Activated CD4-positive, alpha-beta T cell treated with anti-CD3 and anti-CD28 coated beads for 36 hours (primary cell): ENCODE measurements around the gene NOVA2. TPM values are rescaled to one million over a fixed set of nuclear protein-coding genes. Genes with fewer than 3 reads are reported as not detected.

Experiments
- ATAC-seq: fragments of 200-7000 bp; cut with Tn5 transposase; one replicate; pipeline ENCODE4 v1.10.0; 2021; ENCODE audit warnings: mild to moderate bottlenecking, moderate library complexity
- CTCF ChIA-PET: fragments of 350-600 bp; sonication (Branson Sonifier 250); formaldehyde crosslinking; loops from one replicate; lab custom pipeline; 2021; ENCODE audit warnings: antibody characterized with exemption; lab: Charles Lee
- POLR2A ChIA-PET: fragments of 350-600 bp; sonication (Branson Sonifier 250); formaldehyde crosslinking; loops from one replicate; lab custom pipeline; 2021; ENCODE audit warnings: antibody characterized with exemption, inconsistent platforms; lab: Charles Lee
- DNase-seq: peaks from one replicate; pipeline ENCODE4 v3.0.0-alpha.2; 2020
- H3K27ac Mint-ChIP-seq: one replicate; pipeline ENCODE4 v1.8.0; 2021; ENCODE audit warnings: mixed read lengths
- H3K27me3 Mint-ChIP-seq: one replicate; pipeline ENCODE4 v1.8.0; 2021; ENCODE audit warnings: mixed read lengths
- H3K36me3 Mint-ChIP-seq: one replicate; pipeline ENCODE4 v1.8.0; 2021; ENCODE audit warnings: low read depth, mixed read lengths
- H3K4me1 Mint-ChIP-seq: one replicate; pipeline ENCODE4 v1.8.0; 2021; ENCODE audit warnings: mixed read lengths
- H3K4me3 Mint-ChIP-seq: one replicate; pipeline ENCODE4 v1.8.0; 2021; ENCODE audit warnings: mild to moderate bottlenecking, moderate library complexity, mixed read lengths
- H3K9me3 Mint-ChIP-seq: one replicate; pipeline ENCODE4 v1.8.0; 2021; ENCODE audit warnings: low read depth, mixed read lengths
- intact Hi-C, 2 experiments: fragments of 100-400 bp; cut with DNase I in 1 of 2; cut with micrococcal nuclease in 1 of 2; formaldehyde crosslinking; loops; one replicate each; pipeline versions ENCODE4 v1.14.2 to v1.15.1; 2022 to 2024; cut with DNase I, micrococcal nuclease
- total RNA-seq, 2 experiments: library from RNA; stranded (reverse); gene quantifications; one replicate each; pipeline ENCODE4 v1.2.3, GENCODE V29; 2021

Gene NOVA2
- total RNA-seq, 2 experiments from 2014 or later: 0.02 to 0.09 TPM

- H3K4me1 Mint-ChIP-seq: peaks cover 16% of the 10 kb centered on the region
- H3K4me3 Mint-ChIP-seq: peak overlapping the region; percentile 36
- H3K9me3 Mint-ChIP-seq: no peaks in the 10 kb centered on the region
- ChIA-PET CTCF (interaction anchor here (0.6 to 2.4 kb wide), 18 partner anchors 8 to 229 kb away, joined by 3 to 10 read pairs (median 4); partner anchors contain the start of genes CCDC61 and IRF2BP1), POLR2A (interaction anchor here (0.5 kb wide), 1 partner anchor 131 kb away, joined by 3 read pairs; the partner anchor contains the start of gene IGFL2)
- intact Hi-C loops: loop anchor here (2.0 to 10.0 kb wide), 2 partner anchors 200 to 202 kb away; partner anchors contain the start of gene RSPH6A (in 1 of the 2)
- DNase-seq (no peak), ATAC-seq (no peak)
- H3K27me3 Mint-ChIP-seq: peaks cover 16% of the 10 kb centered on the region
- H3K36me3 Mint-ChIP-seq: peaks cover 9% of the 10 kb centered on the region
- H3K27ac Mint-ChIP-seq: no peak overlapping the region
These were observed 43.4 kb upstream of the NOVA2 start for GRCh38 chr19:46017095-46017429.

- Mint-ChIP-seq H3K36me3 (peaks cover 9% of the 10 kb centered on the region), H3K27me3 (peaks cover 14% of the 10 kb centered on the region), H3K4me3 (peak overlapping the region; percentile 66), H3K27ac (no peak overlapping the region), H3K4me1 (peaks cover 16% of the 10 kb centered on the region), H3K9me3 (no peaks in the 10 kb centered on the region)
- peak; percentile 90 for DNase-seq
- ChIA-PET POLR2A (interaction anchor here (0.5 kb wide), 1 partner anchor 131 kb away, joined by 3 read pairs; the partner anchor contains the start of gene IGFL2), CTCF (interaction anchor here (0.6 to 2.4 kb wide), 18 partner anchors 8 to 228 kb away, joined by 3 to 10 read pairs (median 4); partner anchors contain the start of genes CCDC61 and IRF2BP1)
- intact Hi-C loops: loop anchor here (1.0 to 10.0 kb wide), 9 partner anchors 15 to 247 kb away; partner anchors contain the start of genes CCDC61 (in 1 of the 2), DMWD (in 1 of the 2), MYPOP (in 1 of the 2) and RSPH6A (in 1 of the 2)
- peak; percentile 73 for ATAC-seq
These were observed 42.9 kb upstream of the NOVA2 start for GRCh38 chr19:46016426-46017094.

- ATAC-seq (peak; percentile 37), DNase-seq (peak; percentile 68)
- POLR2A ChIA-PET: interaction anchor here (0.9 kb wide), 1 partner anchor 13 kb away, joined by 4 read pairs; no protein-coding TSS in a partner anchor
- intact Hi-C loops: loop anchor here (1.0 to 10.0 kb wide), 9 partner anchors 15 to 247 kb away; partner anchors contain the start of genes CCDC61 (in 1 of the 2), DMWD (in 1 of the 2), MYPOP (in 1 of the 2) and RSPH6A (in 1 of the 2)
- H3K27ac Mint-ChIP-seq: no peak overlapping the region
- peaks cover 14% of the 10 kb centered on the region for H3K27me3 Mint-ChIP-seq
- H3K36me3 Mint-ChIP-seq: peaks cover 9% of the 10 kb centered on the region
- H3K9me3 Mint-ChIP-seq: no peaks in the 10 kb centered on the region
- peak overlapping the region; percentile 66 for H3K4me3 Mint-ChIP-seq
- CTCF ChIA-PET: interaction anchor here (0.6 to 2.4 kb wide), 9 partner anchors 13 to 1797 kb away, joined by 3 to 10 read pairs (median 4); partner anchors contain the start of genes CCDC61 and IRF2BP1
- peaks cover 16% of the 10 kb centered on the region for H3K4me1 Mint-ChIP-seq
These were observed 42.2 kb upstream of the NOVA2 start for GRCh38 chr19:46015687-46016425.

- peak overlapping the region; percentile 58 for H3K4me3 Mint-ChIP-seq
- H3K4me1 Mint-ChIP-seq: peaks cover 16% of the 10 kb centered on the region
- H3K27me3 Mint-ChIP-seq: peaks cover 14% of the 10 kb centered on the region
- H3K9me3 Mint-ChIP-seq: no peaks in the 10 kb centered on the region
- ATAC-seq (peak; percentile 73), DNase-seq (peak; percentile 86)
- CTCF ChIA-PET: interaction anchor here (0.6 to 0.7 kb wide), 2 partner anchors 11 to 1798 kb away, joined by 3 to 4 read pairs; no protein-coding TSS in a partner anchor
- POLR2A ChIA-PET: interaction anchor here (0.9 kb wide), 1 partner anchor 14 kb away, joined by 4 read pairs; no protein-coding TSS in a partner anchor
- no peak overlapping the region for H3K27ac Mint-ChIP-seq
- H3K36me3 Mint-ChIP-seq: peaks cover 12% of the 10 kb centered on the region
- intact Hi-C loops: loop anchor here in 1 of 2 experiments (10.0 kb wide), 1 partner anchor 200 kb away; the partner anchor contains the start of gene RSPH6A
These were observed 41.4 kb upstream of the NOVA2 start for GRCh38 chr19:46014941-46015686.

GRCh38 chr19:46014534-46014933 lies 40.9 kb upstream of the NOVA2 start:
- Mint-ChIP-seq H3K27ac (no peak overlapping the region), H3K27me3 (peaks cover 14% of the 10 kb centered on the region), H3K9me3 (no peaks in the 10 kb centered on the region), H3K4me3 (no peak overlapping the region), H3K36me3 (peaks cover 16% of the 10 kb centered on the region), H3K4me1 (peaks cover 16% of the 10 kb centered on the region)
- ChIA-PET POLR2A (no interaction called here), CTCF (interaction anchor here (0.7 kb wide), 1 partner anchor 12 kb away, joined by 4 read pairs; no protein-coding TSS in a partner anchor)
- ATAC-seq (no peak), DNase-seq (no peak)
- intact Hi-C loops: loop anchor here in 1 of 2 experiments (10.0 kb wide), 1 partner anchor 200 kb away; the partner anchor contains the start of gene RSPH6A

- Mint-ChIP-seq H3K27me3 (peaks cover 6% of the 10 kb centered on the region), H3K4me1 (peaks cover 5% of the 10 kb centered on the region), H3K9me3 (no peaks in the 10 kb centered on the region), H3K27ac (no peak overlapping the region), H3K4me3 (no peak overlapping the region), H3K36me3 (peaks cover 19% of the 10 kb centered on the region)
- DNase-seq: peak; percentile 80
- ChIA-PET POLR2A (no interaction called here), CTCF (interaction anchor here (0.6 to 2.0 kb wide), 12 partner anchors 8 to 255 kb away, joined by 3 to 8 read pairs (median 4); partner anchors contain the start of gene CCDC61)
- intact Hi-C loops: loop anchor here (2.0 to 10.0 kb wide), 2 partner anchors 193 to 195 kb away; partner anchors contain the start of gene RSPH6A (in 1 of the 2)
- ATAC-seq: peak; percentile 88
These were observed 36.2 kb upstream of the NOVA2 start for GRCh38 chr19:46009530-46010510.

- no peak overlapping the region for H3K4me3 Mint-ChIP-seq
- no peaks in the 10 kb centered on the region for H3K9me3 Mint-ChIP-seq
- POLR2A ChIA-PET: no interaction called here
- no peaks in the 10 kb centered on the region for H3K4me1 Mint-ChIP-seq
- CTCF ChIA-PET: interaction anchor here (0.7 to 0.9 kb wide), 2 partner anchors 11 to 129 kb away, joined by 3 read pairs; partner anchors contain the start of gene CCDC61
- intact Hi-C loops: no loop called here
- no peak overlapping the region for H3K27ac Mint-ChIP-seq
- H3K27me3 Mint-ChIP-seq: no peaks in the 10 kb centered on the region
- DNase-seq: no peak
- peaks cover 20% of the 10 kb centered on the region for H3K36me3 Mint-ChIP-seq
- no peak for ATAC-seq
These were observed 32.7 kb upstream of the NOVA2 start for GRCh38 chr19:46006411-46006810.

- intact Hi-C loops: no loop called here
- CTCF ChIA-PET: interaction anchor here (0.6 to 1.4 kb wide), 3 partner anchors 8 to 185 kb away, joined by 3 read pairs; no protein-coding TSS in a partner anchor
- POLR2A ChIA-PET: no interaction called here
- DNase-seq (no peak), ATAC-seq (no peak)
- H3K36me3 Mint-ChIP-seq: peaks cover 11% of the 10 kb centered on the region
- no peaks in the 10 kb centered on the region for H3K9me3 Mint-ChIP-seq
- H3K27ac Mint-ChIP-seq: no peak overlapping the region
- H3K4me1 Mint-ChIP-seq: peaks cover 23% of the 10 kb centered on the region
- peaks cover 5% of the 10 kb centered on the region for H3K27me3 Mint-ChIP-seq
- no peak overlapping the region for H3K4me3 Mint-ChIP-seq
These were observed 29.1 kb upstream of the NOVA2 start for GRCh38 chr19:46002678-46003275.

- ATAC-seq (peak; percentile 92), DNase-seq (peak; percentile 84)
- POLR2A ChIA-PET: no interaction called here
- intact Hi-C loops: loop anchor here in 1 of 2 experiments (1.0 kb wide), 1 partner anchor 16 kb away; no protein-coding TSS in a partner anchor
- H3K4me3 Mint-ChIP-seq: peak overlapping the region; percentile 56
- CTCF ChIA-PET: no interaction called here
- peaks cover 20% of the 10 kb centered on the region for H3K36me3 Mint-ChIP-seq
- H3K4me1 Mint-ChIP-seq: peaks cover 31% of the 10 kb centered on the region
- no peak overlapping the region for H3K27ac Mint-ChIP-seq
- H3K9me3 Mint-ChIP-seq: no peaks in the 10 kb centered on the region
- peaks cover 5% of the 10 kb centered on the region for H3K27me3 Mint-ChIP-seq
These were observed 27.0 kb upstream of the NOVA2 start for GRCh38 chr19:46000491-46001246.
